Prostate gland (tissue), 2 donors: ENCODE measurements around the gene AKT1S1. TPM values are rescaled to one million over a fixed set of nuclear protein-coding genes. Genes with fewer than 3 reads are reported as not detected.

ENCODE experiments used
- DNase-seq: peaks from one replicate; pipeline ENCODE4 v3.0.0-alpha.2; 2019; ENCODE audit warnings: low spot score
- H3K27ac ChIP-seq, 2 donors: fragments of 200-600 bp; sonication (generic); 2 replicates each; pipeline ENCODE4 v1.5.1; 2017 to 2019
- H3K27me3 ChIP-seq: fragments of 200-600 bp; sonication (generic); replicated peaks from 2 replicates; pipeline ENCODE4 v1.5.1; 2019; ENCODE audit not compliant: insufficient read depth
- H3K36me3 ChIP-seq, 2 donors: fragments of 200-600 bp; sonication (generic); 1 replicate in 1 of 2; 2 replicates in 1 of 2; pipeline versions ENCODE4 v1.5.1 to v1.8.1; 2017 to 2019
- H3K4me1 ChIP-seq: fragments of 200-600 bp; sonication (generic); replicated peaks from 2 replicates; pipeline ENCODE4 v1.5.1; 2019
- H3K4me3 ChIP-seq, 2 donors: fragments of 200-600 bp; sonication (generic); 2 replicates each; pipeline ENCODE4 v1.5.1; 2017 to 2019
- H3K9me3 ChIP-seq: fragments of 200-600 bp; sonication (generic); 2 replicates; pipeline ENCODE4 v1.5.1; 2017
- POLR2A ChIP-seq: fragments of 450-650 bp; IDR thresholded peaks from one replicate; pipeline ENCODE4 v1.6.1; 2016; ENCODE audit warnings: antibody characterized with exemption, mild to moderate bottlenecking
- POLR2AphosphoS5 ChIP-seq: sonication (generic); formaldehyde crosslinking; IDR thresholded peaks from one replicate; pipeline ENCODE4 v1.6.1; 2017; ENCODE audit warnings: antibody characterized with exemption
- WGBS: methylation state at CpG from one replicate; pipeline ENCODE4 v1.1.5; 2018; 5-methylcytosine and 5-hydroxymethylcytosine counted together
- intact Hi-C: fragments of 100-400 bp; cut with DNase I; formaldehyde crosslinking; loops from one replicate; pipeline ENCODE4 v1.14.2; 2022
- total RNA-seq, 2 donors: library from RNA; depleted of rRNA; stranded (reverse); fragments of >200 nt; gene quantifications; one replicate each; pipeline ENCODE4 v1.1.0, GENCODE V29; 2016
- TF ChIP-seq, protein P1 (sequence below), 4 experiments: fragments of 200-600 bp in 2 of 4; fragments of 450-650 bp in 2 of 4; sonication (generic) in 2 of 4; IDR thresholded peaks; 1 replicate in 3 of 4; 2 replicates in 1 of 4; pipeline ENCODE4 v1.5.1; 2016 to 2019; ENCODE audit warnings: antibody characterized with exemption in 4 of 4, mild to moderate bottlenecking in 2 of 4, moderate library complexity in 2 of 4

Gene AKT1S1
- total RNA-seq, 2 donors from 2014 or later, result 27.6 to 30.2 TPM

DNA sequence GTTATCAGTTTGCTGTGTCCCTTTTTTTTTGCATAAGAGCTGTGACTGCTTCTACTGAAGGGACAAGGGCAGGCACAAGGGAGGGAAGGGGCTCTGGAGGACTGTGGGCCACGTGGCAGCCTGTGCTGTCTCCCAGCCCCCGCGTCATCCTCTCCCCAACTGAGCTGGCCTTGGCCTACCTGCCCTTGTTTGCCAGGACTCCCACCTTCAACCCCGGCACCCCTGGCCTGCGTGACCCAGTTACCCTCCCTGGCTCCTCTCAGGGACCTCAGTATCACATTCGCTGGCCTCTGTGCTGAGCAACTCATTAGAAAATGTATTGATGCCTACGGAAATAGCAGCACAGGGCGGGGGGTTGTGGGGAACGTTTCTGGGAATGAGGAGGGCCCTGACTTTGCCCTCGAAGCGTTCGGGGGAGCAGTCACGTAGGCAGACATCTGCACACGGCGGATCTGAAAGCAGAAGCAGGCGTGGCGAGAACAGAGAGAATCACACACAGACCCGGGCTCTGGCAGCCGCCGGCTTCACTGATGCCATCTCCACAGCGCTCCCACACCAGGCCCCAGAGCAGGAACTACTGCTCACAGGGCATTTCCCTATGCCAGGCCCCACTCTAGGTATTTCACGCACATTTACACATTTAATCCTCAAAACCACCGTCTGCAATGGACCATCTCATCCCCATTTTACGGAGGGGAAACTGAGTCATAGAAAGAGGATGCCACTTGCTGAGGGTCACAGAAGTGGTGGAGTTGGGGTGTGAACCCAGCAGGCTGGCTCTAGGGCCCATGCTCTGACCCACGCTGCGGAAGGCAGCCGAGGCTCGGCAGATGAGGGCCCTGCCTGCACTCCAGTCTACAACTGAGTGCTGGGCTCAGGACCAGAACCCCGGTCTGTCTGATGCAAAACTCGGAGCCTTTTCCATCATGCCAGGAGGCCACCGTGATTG is 46.2 kb upstream of the AKT1S1 start:
- intact Hi-C loops, result no loop called here
- H3K36me3 ChIP-seq, result no peaks in the 10 kb centered on the region
- no peaks in the 10 kb centered on the region for H3K27me3 ChIP-seq
- no peaks in the 10 kb centered on the region for H3K9me3 ChIP-seq
- no peak overlapping the region for H3K27ac ChIP-seq
- no peak for TF ChIP-seq POLR2A
- no peak for TF ChIP-seq POLR2AphosphoS5
- TF ChIP-seq, protein P1, sequence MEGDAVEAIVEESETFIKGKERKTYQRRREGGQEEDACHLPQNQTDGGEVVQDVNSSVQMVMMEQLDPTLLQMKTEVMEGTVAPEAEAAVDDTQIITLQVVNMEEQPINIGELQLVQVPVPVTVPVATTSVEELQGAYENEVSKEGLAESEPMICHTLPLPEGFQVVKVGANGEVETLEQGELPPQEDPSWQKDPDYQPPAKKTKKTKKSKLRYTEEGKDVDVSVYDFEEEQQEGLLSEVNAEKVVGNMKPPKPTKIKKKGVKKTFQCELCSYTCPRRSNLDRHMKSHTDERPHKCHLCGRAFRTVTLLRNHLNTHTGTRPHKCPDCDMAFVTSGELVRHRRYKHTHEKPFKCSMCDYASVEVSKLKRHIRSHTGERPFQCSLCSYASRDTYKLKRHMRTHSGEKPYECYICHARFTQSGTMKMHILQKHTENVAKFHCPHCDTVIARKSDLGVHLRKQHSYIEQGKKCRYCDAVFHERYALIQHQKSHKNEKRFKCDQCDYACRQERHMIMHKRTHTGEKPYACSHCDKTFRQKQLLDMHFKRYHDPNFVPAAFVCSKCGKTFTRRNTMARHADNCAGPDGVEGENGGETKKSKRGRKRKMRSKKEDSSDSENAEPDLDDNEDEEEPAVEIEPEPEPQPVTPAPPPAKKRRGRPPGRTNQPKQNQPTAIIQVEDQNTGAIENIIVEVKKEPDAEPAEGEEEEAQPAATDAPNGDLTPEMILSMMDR (IDR thresholded peaks at IDR 0.05), result no peak
- H3K4me1 ChIP-seq, result peaks cover 8% of the 10 kb centered on the region
- DNase-seq, result no peak
- 90% methylated on average over 31 of the region's 31 CpGs for WGBS
- H3K4me3 ChIP-seq, result no peak overlapping the region

DNA sequence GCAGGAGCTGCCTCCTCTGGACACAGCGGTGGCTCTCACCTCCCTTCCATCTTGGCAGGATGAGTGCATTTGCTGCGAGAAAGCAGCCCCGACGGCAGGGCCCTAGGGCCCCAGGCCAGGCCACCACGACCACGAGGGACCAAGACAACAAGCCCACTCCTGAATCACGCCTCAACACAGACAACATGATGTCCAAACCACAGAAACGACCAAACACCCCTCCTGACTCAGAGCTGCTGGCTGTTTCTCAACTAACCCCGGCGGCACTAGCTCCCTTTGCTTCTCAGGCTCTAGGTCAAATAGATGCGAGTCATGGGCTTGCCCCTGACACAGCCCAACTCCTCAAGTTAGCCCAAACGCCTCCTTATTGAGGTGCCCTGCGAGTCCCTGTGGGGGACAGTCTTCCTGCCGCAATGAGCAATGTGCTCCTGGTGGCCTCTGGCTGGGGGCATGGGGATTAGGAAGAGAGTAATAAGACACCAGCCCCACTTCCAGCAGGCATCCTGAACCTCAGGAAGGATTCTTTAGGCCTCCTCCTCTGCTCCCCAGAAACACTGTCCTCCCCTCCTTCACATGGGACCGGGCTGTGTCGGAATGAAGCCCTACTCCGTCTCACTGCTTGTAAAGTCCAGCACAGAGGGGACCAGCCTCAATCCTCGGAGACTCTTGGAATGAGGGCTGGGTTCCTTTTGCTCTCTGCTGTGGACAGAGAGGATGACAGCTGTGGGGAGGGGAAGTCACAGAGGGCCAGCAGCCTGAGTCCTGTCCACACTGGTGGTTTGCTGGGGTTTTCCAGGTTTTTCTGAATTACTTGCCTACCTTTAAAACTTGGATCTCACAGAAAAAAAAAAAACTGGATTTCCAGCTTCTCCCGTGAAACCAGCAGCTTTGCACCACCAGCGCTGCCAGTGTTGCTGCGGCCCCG is 45.0 kb upstream of the AKT1S1 start:
- WGBS, result 78% methylated on average over 22 of the region's 22 CpGs
- Histone ChIP-seq H3K4me1 (no peaks in the 10 kb centered on the region), H3K27ac (no peak overlapping the region), H3K4me3 (no peak overlapping the region), H3K36me3 (no peaks in the 10 kb centered on the region), H3K27me3 (no peaks in the 10 kb centered on the region), H3K9me3 (no peaks in the 10 kb centered on the region)
- no peak for DNase-seq
- TF ChIP-seq, protein P1 (IDR thresholded peaks at IDR 0.05), result no peak
- TF ChIP-seq POLR2A, result no peak
- intact Hi-C loops, result no loop called here

DNA sequence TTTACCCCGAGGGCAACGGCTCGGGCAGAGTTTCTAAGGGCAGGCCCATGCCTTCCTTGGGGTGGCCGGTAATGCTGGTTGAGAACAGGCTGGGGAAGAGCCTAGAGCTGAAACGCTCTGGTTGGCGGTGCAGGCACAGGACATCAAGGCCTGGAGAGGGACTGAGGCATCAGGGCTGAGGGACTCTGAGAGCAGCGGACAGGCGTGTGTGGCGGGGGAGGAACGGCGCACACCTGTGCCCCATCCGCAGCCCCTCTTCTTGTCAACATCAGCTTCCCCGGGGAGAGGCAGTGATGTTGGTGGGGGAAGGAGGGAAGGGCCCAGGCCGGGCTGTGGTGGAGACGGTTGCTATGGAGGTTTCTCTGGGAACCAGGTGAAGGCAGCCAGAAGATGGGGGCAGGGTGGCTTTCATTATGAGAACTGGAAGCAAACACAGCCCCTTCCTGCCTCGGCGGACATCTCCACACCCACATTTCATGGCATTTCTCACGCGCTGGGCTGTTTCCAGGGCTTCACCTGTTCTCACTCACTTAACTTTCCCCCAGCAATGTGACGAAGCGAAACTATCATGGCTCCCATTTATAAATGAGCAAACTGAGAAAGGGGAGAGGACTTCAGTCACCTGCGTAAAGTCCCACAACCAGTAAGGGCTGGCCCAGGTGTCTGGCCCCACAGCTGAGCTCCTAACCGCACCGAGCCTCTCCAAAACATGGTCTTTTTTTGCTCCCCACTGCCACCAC is 43.6 kb upstream of the AKT1S1 start:
- H3K4me3 ChIP-seq, result no peak overlapping the region
- whole genome bisulfite sequencing, result 89% methylated on average over 24 of the region's 24 CpGs
- no peak for DNase-seq
- no peaks in the 10 kb centered on the region for H3K27me3 ChIP-seq
- H3K9me3 ChIP-seq, result no peaks in the 10 kb centered on the region
- H3K27ac ChIP-seq, result no peak overlapping the region
- no peaks in the 10 kb centered on the region for H3K36me3 ChIP-seq
- no peaks in the 10 kb centered on the region for H3K4me1 ChIP-seq
- intact Hi-C loops, result no loop called here
- TF ChIP-seq POLR2A (no peak), POLR2AphosphoS5 (no peak)
- TF ChIP-seq, protein P1 (IDR thresholded peaks at IDR 0.05), result no peak

DNA sequence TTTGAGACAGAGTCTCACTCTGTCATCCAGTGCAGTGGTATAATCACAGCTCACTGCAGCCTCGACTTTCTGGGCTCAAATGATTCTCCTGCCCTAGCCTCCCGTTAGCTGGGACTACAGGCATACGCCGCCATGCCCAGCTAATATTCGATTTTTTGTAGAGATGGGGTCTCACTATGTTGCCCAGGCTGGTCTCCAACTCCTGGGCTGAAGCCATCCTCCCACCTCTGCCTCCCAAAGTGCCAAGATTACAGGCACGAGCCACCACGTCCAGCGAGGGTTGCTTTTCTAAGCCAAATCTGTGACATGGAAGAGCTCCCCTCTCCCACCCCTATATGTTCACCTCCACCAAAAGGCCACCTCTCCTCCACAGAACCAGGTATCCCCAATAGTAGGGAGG is 40.9 kb upstream of the AKT1S1 start:
- intact Hi-C loops, result no loop called here
- H3K27me3 ChIP-seq, result no peaks in the 10 kb centered on the region
- H3K27ac ChIP-seq, result no peak overlapping the region
- H3K36me3 ChIP-seq, result no peaks in the 10 kb centered on the region
- H3K9me3 ChIP-seq, result no peaks in the 10 kb centered on the region
- no peaks in the 10 kb centered on the region for H3K4me1 ChIP-seq
- TF ChIP-seq, protein P1 (IDR thresholded peaks at IDR 0.05), result no peak
- no peak for TF ChIP-seq POLR2AphosphoS5
- TF ChIP-seq POLR2A, result no peak
- DNase-seq, result no peak
- WGBS, result 94% methylated on average over 8 of the region's 8 CpGs
- no peak overlapping the region for H3K4me3 ChIP-seq
